GM13977 (cell line): ENCODE measurements around the gene PDE6H.
A peak's percentile ranks its signal among the peaks of the same experiment; 100 is the strongest.

Experiments used
- DNase-seq: peaks from one replicate; pipeline ENCODE4 v3.0.0; 2012; ENCODE audit warnings: low spot score
- in situ Hi-C: fragments of 300-500 bp; cut with MboI; formaldehyde crosslinking; loops from one replicate; pipeline ENCODE4 v1.12.0; 2022; ENCODE audit warnings: low sequenced_read_pairs, low pct_unique_long_range_greater_than_20kb, mixed read lengths, inconsistent platforms; ENCODE audit not compliant: unreplicated experiment
- TF ChIP-seq, protein P1 (sequence below): IDR thresholded peaks from 2 replicates; pipeline ENCODE4 v1.5.1; 2012; ENCODE audit warnings: mild to moderate bottlenecking, control low read depth; ENCODE audit not compliant: insufficient read depth; ENCODE audit errors: extremely low read depth, missing control alignments

Gene PDE6H

DNA sequence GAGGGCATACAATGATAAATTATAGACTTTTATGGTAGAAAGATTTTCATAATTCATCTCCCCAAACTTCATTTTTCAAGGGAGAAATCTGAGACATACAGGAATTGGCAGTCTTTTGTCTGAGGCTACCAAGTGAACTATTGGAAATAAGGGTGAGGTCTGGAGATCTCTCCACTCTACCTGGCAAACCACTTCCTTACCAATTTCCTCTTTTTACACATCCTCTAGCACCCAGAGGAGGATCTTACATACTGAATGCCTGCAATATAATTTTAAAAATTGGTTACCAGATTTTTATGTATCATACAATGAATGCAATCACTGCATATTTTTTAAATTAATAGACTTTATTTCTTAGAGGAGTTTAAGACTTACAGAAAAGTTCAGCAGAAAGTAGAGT, 6.6 kb downstream of the PDE6H start:
- in situ Hi-C loops, result loop anchor here (25.0 kb wide), 1 partner anchor 767 kb away; no protein-coding TSS in a partner anchor
- no peak for DNase-seq
- TF ChIP-seq, protein P1, sequence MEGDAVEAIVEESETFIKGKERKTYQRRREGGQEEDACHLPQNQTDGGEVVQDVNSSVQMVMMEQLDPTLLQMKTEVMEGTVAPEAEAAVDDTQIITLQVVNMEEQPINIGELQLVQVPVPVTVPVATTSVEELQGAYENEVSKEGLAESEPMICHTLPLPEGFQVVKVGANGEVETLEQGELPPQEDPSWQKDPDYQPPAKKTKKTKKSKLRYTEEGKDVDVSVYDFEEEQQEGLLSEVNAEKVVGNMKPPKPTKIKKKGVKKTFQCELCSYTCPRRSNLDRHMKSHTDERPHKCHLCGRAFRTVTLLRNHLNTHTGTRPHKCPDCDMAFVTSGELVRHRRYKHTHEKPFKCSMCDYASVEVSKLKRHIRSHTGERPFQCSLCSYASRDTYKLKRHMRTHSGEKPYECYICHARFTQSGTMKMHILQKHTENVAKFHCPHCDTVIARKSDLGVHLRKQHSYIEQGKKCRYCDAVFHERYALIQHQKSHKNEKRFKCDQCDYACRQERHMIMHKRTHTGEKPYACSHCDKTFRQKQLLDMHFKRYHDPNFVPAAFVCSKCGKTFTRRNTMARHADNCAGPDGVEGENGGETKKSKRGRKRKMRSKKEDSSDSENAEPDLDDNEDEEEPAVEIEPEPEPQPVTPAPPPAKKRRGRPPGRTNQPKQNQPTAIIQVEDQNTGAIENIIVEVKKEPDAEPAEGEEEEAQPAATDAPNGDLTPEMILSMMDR, result no peak

- in situ Hi-C loops, result loop anchor here (25.0 kb wide), 1 partner anchor 769 kb away; no protein-coding TSS in a partner anchor
- DNase-seq, result peak; percentile 9
- TF ChIP-seq, protein P1, result no peak
Measured at GRCh38 chr12:14981049-14981448, 8.2 kb downstream of the PDE6H start.

DNA sequence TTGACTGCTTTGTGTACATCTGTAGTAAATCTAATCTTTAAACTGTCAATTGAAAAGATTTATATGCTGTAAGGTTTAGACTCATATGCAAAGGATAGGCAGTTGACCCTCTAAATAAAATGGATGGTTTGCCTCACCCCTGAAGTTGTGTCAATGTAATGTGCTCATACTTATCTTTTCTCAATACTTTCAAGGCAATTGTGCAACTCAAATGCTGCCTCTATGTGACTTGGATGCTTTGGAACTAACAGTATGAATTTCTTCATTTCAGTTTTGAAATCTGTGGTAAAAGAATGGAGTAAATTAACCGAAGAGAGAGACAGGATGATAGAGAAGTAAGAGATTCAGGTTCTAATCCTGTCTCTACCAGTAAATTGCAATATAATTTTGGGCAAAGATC, 9.7 kb downstream of the PDE6H start:
- DNase-seq, result no peak
- in situ Hi-C loops, result loop anchor here (25.0 kb wide), 1 partner anchor 770 kb away; no protein-coding TSS in a partner anchor
- TF ChIP-seq, protein P1, result no peak

- TF ChIP-seq, protein P1, result no peak
- DNase-seq, result no peak
- in situ Hi-C loops, result loop anchor here (25.0 kb wide), 1 partner anchor 771 kb away; no protein-coding TSS in a partner anchor
Measured at GRCh38 chr12:14982991-14983390, 10.1 kb downstream of the PDE6H start.

DNA sequence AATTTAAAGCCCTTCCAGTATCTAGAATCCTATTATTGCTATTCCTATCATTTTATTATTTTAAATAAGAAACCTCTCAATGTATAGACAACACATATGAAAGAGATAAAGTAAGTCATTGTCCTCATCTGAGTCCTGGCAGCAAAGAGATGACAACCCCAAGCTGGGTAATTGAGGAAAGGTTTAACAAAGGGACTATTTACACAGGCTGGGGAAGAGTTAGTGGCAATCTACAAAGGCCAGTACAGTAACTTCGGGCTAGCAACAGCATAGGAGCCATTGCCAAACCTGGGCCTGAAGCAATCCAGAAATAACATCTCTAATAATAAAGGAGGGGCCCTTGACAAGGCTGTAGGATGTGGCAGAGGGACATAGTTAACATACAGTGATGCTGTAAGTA, 11.2 kb downstream of the PDE6H start:
- no peak for DNase-seq
- TF ChIP-seq, protein P1, result no peak
- in situ Hi-C loops, result loop anchor here (25.0 kb wide), 1 partner anchor 772 kb away; no protein-coding TSS in a partner anchor

- TF ChIP-seq, protein P1, result no peak
- no peak for DNase-seq
- in situ Hi-C loops, result loop anchor here (25.0 kb wide), 1 partner anchor 773 kb away; no protein-coding TSS in a partner anchor
Measured at GRCh38 chr12:14984766-14985285, 12.0 kb downstream of the PDE6H start.
